Limb (tissue), 2 donors: ENCODE measurements around the gene KIF18B.
A peak's percentile ranks its signal among the peaks of the same experiment; 100 is the strongest.

Source experiments
- DNase-seq, 2 donors: peaks; one replicate each; pipeline ENCODE4 v3.0.0-alpha.2; 2016; ENCODE audit errors: extremely low spot score in 2 of 2

The KIF18B gene

GRCh38 chr17:44878627-44879221, 68.8 kb downstream of the KIF18B start:
- peak; percentile 43 to 44 for DNase-seq

GRCh38 chr17:44877121-44877520, 70.5 kb downstream of the KIF18B start:
- no peak for DNase-seq

- DNase-seq = no peak
Measured at GRCh38 chr17:44875761-44876160, 71.8 kb downstream of the KIF18B start.
